ENCODE data around the gene MMP27. TPM values are rescaled to one million over a fixed set of nuclear protein-coding genes. Genes with fewer than 3 reads are reported as not detected.
"Not testable (repeated sequence)": the region's sequence is repeated elsewhere in the genome, so short reads cannot be mapped to it uniquely, and the experiment has no call there.

MMP27 gene
- polyA plus RNA-seq, 1 donor (not counting 4 experiments of a cell fraction or from before 2014, with no cell fraction given), result not detected

GRCh38 chr11:102751673-102752072 is 46.1 kb upstream of the MMP27 start:
- no peaks in the 10 kb centered on the region for H3K36me3 ChIP-seq (ENCODE audit: control insufficient read depth in 2 of 2, extremely low read depth in 1 of 2, insufficient read depth in 2 of 2, low read length in 2 of 2)
- H3K9me3 ChIP-seq (ENCODE audit: control insufficient read depth, low read depth, low read length), result no peaks in the 10 kb centered on the region
- no peaks in the 10 kb centered on the region for H3K27me3 ChIP-seq (ENCODE audit: control insufficient read depth, extremely low read depth, insufficient read depth, low read length)
- no peaks in the 10 kb centered on the region for H3K79me2 ChIP-seq (ENCODE audit: control insufficient read depth, insufficient read depth, low read length)
- FAIRE-seq (no peak), DNase-seq (ENCODE audit: low read depth, low spot score) (no peak)
- no peak overlapping the region for H3K27ac ChIP-seq (ENCODE audit: control insufficient read depth, insufficient read depth, low read length)
- dilution Hi-C loops (cut with MboI; ENCODE audit: extremely low pct_ligation_motif_present, low sequenced_read_pairs), result no loop called here
- H3K4me2 ChIP-seq (ENCODE audit: control insufficient read depth, extremely low read depth, insufficient read depth, low read depth, low read length), result no peak overlapping the region
- H3K9me1 ChIP-seq (ENCODE audit: control insufficient read depth, extremely low read depth, insufficient read depth, low read length), result no peaks in the 10 kb centered on the region
- H3K4me1 ChIP-seq (ENCODE audit: control insufficient read depth, extremely low read depth, insufficient read depth, low read length), result peaks cover 9% of the 10 kb centered on the region
- TF ChIP-seq CTCF (optimal IDR thresholded peaks at IDR 0.05 in 1 of 3, IDR thresholded peaks at IDR 0.05 in 1 of 3, conservative IDR thresholded peaks at IDR 0.05 in 1 of 3; ENCODE audit: extremely low read depth in 1 of 3, insufficient read depth in 2 of 3, low read length in 3 of 3) (no peak), EZH2 (IDR thresholded peaks at IDR 0.05; ENCODE audit: low read length) (no peak)
- H4K20me1 ChIP-seq (ENCODE audit: control insufficient read depth, extremely low read depth, insufficient read depth, low read length), result no peaks in the 10 kb centered on the region
- H2AFZ ChIP-seq (ENCODE audit: control insufficient read depth, low read length), result no peak overlapping the region
- no peak overlapping the region for H3K9ac ChIP-seq (ENCODE audit: control insufficient read depth, extremely low read depth, insufficient read depth, low read length)
- H3K4me3 ChIP-seq (ENCODE audit: control insufficient read depth in 2 of 3, extremely low read depth in 1 of 3, insufficient read depth in 2 of 3, low read depth in 1 of 3, low read length in 3 of 3), result no peak overlapping the region

- no peak overlapping the region for H3K4me3 ChIP-seq (ENCODE audit: control insufficient read depth in 2 of 3, extremely low read depth in 1 of 3, insufficient read depth in 2 of 3, low read depth in 1 of 3, low read length in 3 of 3)
- H2AFZ ChIP-seq (ENCODE audit: control insufficient read depth, low read length), result peak overlapping the region; percentile 31
- no peaks in the 10 kb centered on the region for H3K27me3 ChIP-seq (ENCODE audit: control insufficient read depth, extremely low read depth, insufficient read depth, low read length)
- dilution Hi-C loops (cut with MboI; ENCODE audit: extremely low pct_ligation_motif_present, low sequenced_read_pairs), result no loop called here
- H3K36me3 ChIP-seq (ENCODE audit: control insufficient read depth in 2 of 2, extremely low read depth in 1 of 2, insufficient read depth in 2 of 2, low read length in 2 of 2), result no peaks in the 10 kb centered on the region
- no peak overlapping the region for H3K27ac ChIP-seq (ENCODE audit: control insufficient read depth, insufficient read depth, low read length)
- no peak for DNase-seq (ENCODE audit: low read depth, low spot score)
- peaks cover 9% of the 10 kb centered on the region for H3K4me1 ChIP-seq (ENCODE audit: control insufficient read depth, extremely low read depth, insufficient read depth, low read length)
- FAIRE-seq, result peak; percentile 92
- TF ChIP-seq EZH2 (IDR thresholded peaks at IDR 0.05; ENCODE audit: low read length) (no peak), CTCF (optimal IDR thresholded peaks at IDR 0.05 in 1 of 3, IDR thresholded peaks at IDR 0.05 in 1 of 3, conservative IDR thresholded peaks at IDR 0.05 in 1 of 3; ENCODE audit: extremely low read depth in 1 of 3, insufficient read depth in 2 of 3, low read length in 3 of 3) (peak in 1 of 3 experiments; percentile 53)
- no peaks in the 10 kb centered on the region for H3K9me1 ChIP-seq (ENCODE audit: control insufficient read depth, extremely low read depth, insufficient read depth, low read length)
- peak overlapping the region; percentile 30 for H3K4me2 ChIP-seq (ENCODE audit: control insufficient read depth, extremely low read depth, insufficient read depth, low read depth, low read length)
- H4K20me1 ChIP-seq (ENCODE audit: control insufficient read depth, extremely low read depth, insufficient read depth, low read length), result no peaks in the 10 kb centered on the region
- no peaks in the 10 kb centered on the region for H3K9me3 ChIP-seq (ENCODE audit: control insufficient read depth, low read depth, low read length)
- H3K9ac ChIP-seq (ENCODE audit: control insufficient read depth, extremely low read depth, insufficient read depth, low read length), result no peak overlapping the region
- no peaks in the 10 kb centered on the region for H3K79me2 ChIP-seq (ENCODE audit: control insufficient read depth, insufficient read depth, low read length)
Observed at GRCh38 chr11:102749101-102749722, 43.6 kb upstream of the MMP27 start.

- H3K9ac ChIP-seq (ENCODE audit: control insufficient read depth, extremely low read depth, insufficient read depth, low read length); H4K20me1 ChIP-seq (ENCODE audit: control insufficient read depth, extremely low read depth, insufficient read depth, low read length); H3K27ac ChIP-seq (ENCODE audit: control insufficient read depth, insufficient read depth, low read length); H3K4me2 ChIP-seq (ENCODE audit: control insufficient read depth, extremely low read depth, insufficient read depth, low read depth, low read length); dilution Hi-C loops (cut with MboI; ENCODE audit: extremely low pct_ligation_motif_present, low sequenced_read_pairs); H3K4me3 ChIP-seq (ENCODE audit: control insufficient read depth in 2 of 3, extremely low read depth in 1 of 3, insufficient read depth in 2 of 3, low read depth in 1 of 3, low read length in 3 of 3); H3K9me1 ChIP-seq (ENCODE audit: control insufficient read depth, extremely low read depth, insufficient read depth, low read length); H2AFZ ChIP-seq (ENCODE audit: control insufficient read depth, low read length); DNase-seq (ENCODE audit: low read depth, low spot score); FAIRE-seq; H3K36me3 ChIP-seq (ENCODE audit: control insufficient read depth in 2 of 2, extremely low read depth in 1 of 2, insufficient read depth in 2 of 2, low read length in 2 of 2); H3K9me3 ChIP-seq (ENCODE audit: control insufficient read depth, low read depth, low read length); H3K27me3 ChIP-seq (ENCODE audit: control insufficient read depth, extremely low read depth, insufficient read depth, low read length); H3K79me2 ChIP-seq (ENCODE audit: control insufficient read depth, insufficient read depth, low read length); H3K4me1 ChIP-seq (ENCODE audit: control insufficient read depth, extremely low read depth, insufficient read depth, low read length): not testable (repeated sequence)
Observed at GRCh38 chr11:102746746-102747578, 41.4 kb upstream of the MMP27 start.

All from keratinocyte (primary cell).